GM21717 (cell line): Measurements from ENCODE around the gene GSX1.

Source experiments
- ATAC-seq: cut with Tn5 transposase; IDR thresholded peaks from one replicate; pipeline ENCODE4 v1.9.1; 2021; ENCODE audit warnings: mild to moderate bottlenecking, moderate library complexity; ENCODE audit not compliant: unreplicated experiment

Gene GSX1

GRCh38 chr13:27826379-27827353 is 34.4 kb downstream of the GSX1 start:
- no peak for ATAC-seq

DNA sequence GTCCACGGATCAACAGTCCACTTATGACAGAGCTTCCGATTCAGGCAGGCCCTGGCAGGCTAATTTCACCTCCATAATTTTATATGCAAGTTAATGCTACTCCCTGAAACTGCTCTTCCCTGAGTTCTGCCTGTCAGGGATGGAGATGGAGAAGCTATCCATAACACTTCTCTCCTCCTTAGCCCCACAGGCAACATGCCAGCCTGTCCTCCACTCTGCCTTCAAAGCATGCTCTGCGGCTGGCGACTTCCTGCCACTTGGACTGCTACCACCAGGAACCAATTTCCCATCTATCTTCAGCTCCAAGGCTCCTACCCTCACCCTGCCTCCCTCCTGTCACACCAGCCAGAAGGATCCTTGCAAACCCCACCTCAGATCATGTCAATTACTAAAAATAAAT is 35.4 kb downstream of the GSX1 start:
- no peak for ATAC-seq

DNA sequence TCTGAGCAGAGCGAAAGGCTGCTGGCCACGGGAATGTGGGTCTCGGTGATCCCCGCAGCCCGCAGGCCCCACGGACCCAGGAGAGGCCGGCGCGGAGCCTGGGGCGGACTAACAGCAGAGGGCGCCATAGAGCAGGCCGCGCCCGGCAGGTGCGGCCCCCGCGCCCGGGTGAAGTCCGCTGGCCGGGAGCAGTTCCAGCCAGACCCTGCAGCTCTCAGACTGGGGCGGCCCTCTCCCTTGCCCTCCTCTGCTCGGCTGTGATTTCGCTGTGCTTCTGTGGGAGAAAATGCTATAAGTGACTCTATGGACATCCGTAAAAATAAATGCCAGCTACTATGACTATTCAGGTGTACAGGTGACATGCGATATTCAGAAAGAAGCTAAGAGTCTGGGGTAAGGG is 37.7 kb downstream of the GSX1 start:
- no peak for ATAC-seq

DNA sequence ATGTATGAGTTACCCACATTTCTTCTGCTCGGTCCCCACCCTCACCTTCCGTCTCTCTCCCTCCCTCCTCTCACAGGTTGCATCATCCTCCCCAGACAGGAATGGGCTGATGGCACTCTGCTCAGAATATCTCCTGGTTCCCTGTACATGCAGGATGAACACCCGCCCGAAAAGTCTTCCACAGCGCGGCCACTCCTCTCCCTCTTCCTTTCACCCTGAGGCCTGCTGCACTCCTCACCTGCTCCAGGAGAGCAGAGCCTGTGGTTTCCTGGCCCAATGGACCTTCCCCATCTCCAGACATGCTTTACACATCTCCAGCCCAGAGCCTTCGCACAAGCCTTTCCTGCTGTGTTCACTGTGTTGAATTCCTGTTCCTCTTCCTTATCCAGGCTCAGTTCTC is 40.9 kb downstream of the GSX1 start:
- no peak for ATAC-seq

DNA sequence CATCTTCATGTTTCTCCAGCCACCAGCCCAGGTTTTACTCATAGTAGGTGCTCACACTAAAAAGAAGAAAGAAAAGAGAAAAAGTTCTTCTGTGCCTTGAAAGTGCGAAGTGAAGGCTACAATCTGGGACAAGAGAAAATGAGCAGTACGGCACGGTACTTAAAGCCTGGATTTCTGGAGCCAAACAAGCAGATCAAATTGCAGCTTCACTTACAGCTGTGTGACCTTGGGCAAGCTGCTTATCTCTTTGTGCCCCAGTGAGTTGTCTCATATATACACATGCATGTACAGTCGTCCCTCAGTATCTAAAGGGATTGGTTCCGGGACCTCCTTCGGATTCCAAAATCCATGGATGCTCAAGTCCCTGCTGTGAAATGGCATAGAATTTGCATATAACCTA is 41.8 kb downstream of the GSX1 start:
- ATAC-seq = no peak

- ATAC-seq = no peak
Measured at GRCh38 chr13:27835799-27836198, 43.5 kb downstream of the GSX1 start.

GRCh38 chr13:27839809-27840467 is 47.7 kb downstream of the GSX1 start:
- no peak for ATAC-seq

- ATAC-seq = no peak
Measured at GRCh38 chr13:27842571-27842970, 50.3 kb downstream of the GSX1 start.
